Nephron (organoid): ENCODE measurements around the gene EPHB6.
A peak's percentile ranks its signal among the peaks of the same experiment; 100 is the strongest.

Experiments used
- H3K27ac Mint-ChIP-seq, 3 experiments: 2 replicates each; pipeline ENCODE4 v1.8.0; 2020; ENCODE audit warnings: mixed read lengths in 3 of 3, mild to moderate bottlenecking in 2 of 3, moderate library complexity in 1 of 3
- H3K27me3 Mint-ChIP-seq: 2 replicates; pipeline ENCODE4 v1.8.0; 2021; ENCODE audit warnings: low read depth, mild to moderate bottlenecking, moderate library complexity, mixed read lengths
- H3K36me3 Mint-ChIP-seq: 2 replicates; pipeline ENCODE4 v1.8.0; 2020; ENCODE audit warnings: low read depth, mixed read lengths
- H3K4me1 Mint-ChIP-seq: 2 replicates; pipeline ENCODE4 v1.8.0; 2020; ENCODE audit warnings: mixed read lengths
- H3K4me3 Mint-ChIP-seq, 3 experiments: 2 replicates each; pipeline ENCODE4 v1.8.0; 2020; ENCODE audit warnings: mild to moderate bottlenecking in 3 of 3, mixed read lengths in 3 of 3, moderate library complexity in 2 of 3
- H3K9me3 Mint-ChIP-seq: 2 replicates; pipeline ENCODE4 v1.8.0; 2020; ENCODE audit warnings: mixed read lengths
- CTCF ChIP-seq, 3 experiments: fragments of 200-600 bp; sonication (generic); IDR thresholded peaks; one replicate each; pipeline ENCODE4 v1.5.0; 2021; ENCODE audit warnings: antibody characterized with exemption in 3 of 3; ENCODE audit not compliant: unreplicated experiment in 3 of 3

The EPHB6 gene

GRCh38 chr7:142854372-142855113 lies at the start of gene EPHB6:
EPHB6 (plus strand) TSS chr7:142855076; CDS start chr7:142863228, 8,152 bp downstream.
- Mint-ChIP-seq H3K4me3 (peak within 1 kb of the TSS; percentile 94 to 97 (median 95)), H3K4me1 (peaks cover 9% of the 10 kb centered on the region), H3K27me3 (peaks cover 10% of the 10 kb centered on the region)

GRCh38 chr7:142805350-142806021 lies 49.4 kb upstream of the EPHB6 start:
- H3K36me3 Mint-ChIP-seq, result no peaks in the 10 kb centered on the region
- H3K27ac Mint-ChIP-seq, result no peak overlapping the region
- H3K27me3 Mint-ChIP-seq, result peaks cover 72% of the 10 kb centered on the region
- no peaks in the 10 kb centered on the region for H3K9me3 Mint-ChIP-seq
- H3K4me3 Mint-ChIP-seq, result no peak overlapping the region
- H3K4me1 Mint-ChIP-seq, result no peaks in the 10 kb centered on the region
- no peak for TF ChIP-seq CTCF (IDR thresholded peaks at IDR 0.05; ENCODE audit: unreplicated experiment in 3 of 3)

More at GRCh38 chr7:142854372-142855113, at the start of gene EPHB6:
- TF ChIP-seq CTCF (IDR thresholded peaks at IDR 0.05; ENCODE audit: unreplicated experiment in 3 of 3), result no peak
- Mint-ChIP-seq H3K36me3 (no peaks in the 10 kb centered on the region), H3K9me3 (no peaks in the 10 kb centered on the region), H3K27ac (peak within 1 kb of the TSS; percentile 61 to 89 (median 88))

- no peak overlapping the region for H3K4me3 Mint-ChIP-seq
- no peak overlapping the region for H3K27ac Mint-ChIP-seq
- H3K36me3 Mint-ChIP-seq, result no peaks in the 10 kb centered on the region
- H3K4me1 Mint-ChIP-seq, result no peaks in the 10 kb centered on the region
- no peaks in the 10 kb centered on the region for H3K9me3 Mint-ChIP-seq
- no peak for TF ChIP-seq CTCF (IDR thresholded peaks at IDR 0.05; ENCODE audit: unreplicated experiment in 3 of 3)
- peaks cover 70% of the 10 kb centered on the region for H3K27me3 Mint-ChIP-seq
Observed at GRCh38 chr7:142806022-142806356, 48.9 kb upstream of the EPHB6 start.

- peaks cover 70% of the 10 kb centered on the region for H3K27me3 Mint-ChIP-seq
- no peaks in the 10 kb centered on the region for H3K9me3 Mint-ChIP-seq
- H3K36me3 Mint-ChIP-seq, result no peaks in the 10 kb centered on the region
- H3K4me3 Mint-ChIP-seq, result no peak overlapping the region
- no peak for TF ChIP-seq CTCF (IDR thresholded peaks at IDR 0.05; ENCODE audit: unreplicated experiment in 3 of 3)
- H3K4me1 Mint-ChIP-seq, result no peaks in the 10 kb centered on the region
- no peak overlapping the region for H3K27ac Mint-ChIP-seq
Observed at GRCh38 chr7:142806957-142807356, 47.9 kb upstream of the EPHB6 start.

- no peaks in the 10 kb centered on the region for H3K9me3 Mint-ChIP-seq
- H3K4me1 Mint-ChIP-seq, result no peaks in the 10 kb centered on the region
- TF ChIP-seq CTCF (IDR thresholded peaks at IDR 0.05; ENCODE audit: unreplicated experiment in 3 of 3), result no peak
- no peak overlapping the region for H3K4me3 Mint-ChIP-seq
- no peak overlapping the region for H3K27ac Mint-ChIP-seq
- H3K27me3 Mint-ChIP-seq, result peaks cover 73% of the 10 kb centered on the region
- no peaks in the 10 kb centered on the region for H3K36me3 Mint-ChIP-seq
Observed at GRCh38 chr7:142807855-142808460, 46.9 kb upstream of the EPHB6 start.
